ENCODE data around the gene ENTPD8. TPM values are rescaled to one million over a fixed set of nuclear protein-coding genes. Genes with fewer than 3 reads are reported as not detected.
A peak's percentile ranks its signal among the peaks of the same experiment; 100 is the strongest.

ENTPD8 gene
- total RNA-seq, 3 donors from 2014 or later, result 36.7 to 127 (median 74.8) TPM

DNA sequence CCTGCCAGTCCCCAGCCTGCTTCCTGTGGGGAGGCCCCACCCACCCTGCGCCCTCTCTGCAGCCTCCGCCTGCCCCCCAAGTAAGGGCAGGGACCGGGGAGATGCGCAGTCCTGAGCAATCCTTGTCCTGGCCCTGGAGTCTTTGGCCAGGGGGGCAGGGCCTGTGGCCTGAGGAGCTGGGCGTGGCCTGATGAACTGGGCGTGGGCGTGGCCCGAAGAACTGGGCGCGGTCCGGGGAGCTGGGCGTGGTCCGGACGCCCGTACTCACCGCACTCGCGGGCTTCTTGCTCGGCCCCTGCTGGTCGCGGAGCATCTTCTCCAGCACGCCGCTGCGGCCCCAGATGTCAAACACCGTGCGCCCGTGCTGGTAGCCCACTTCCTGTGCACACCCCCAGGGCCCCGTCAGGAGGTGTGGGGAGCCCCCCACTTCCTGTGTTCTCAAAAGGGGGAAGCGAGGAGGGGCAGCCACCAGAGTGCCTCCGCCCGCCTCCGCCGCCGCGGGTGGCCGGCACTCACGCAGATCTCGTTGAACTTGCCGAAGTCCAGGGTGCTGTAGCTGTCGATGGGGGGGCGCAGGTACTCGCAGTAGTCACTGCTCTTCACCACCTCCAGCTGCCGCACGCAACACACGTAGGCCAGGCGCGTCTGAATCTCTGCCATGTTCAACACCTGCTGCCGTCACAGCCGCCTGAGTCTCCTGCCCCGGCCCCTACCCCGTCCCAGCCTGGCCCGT lies 20.7 kb upstream of the ENTPD8 start:
- intact Hi-C loops (cut with DNase I, micrococcal nuclease), result no loop called here
- DNase-seq (peak; percentile 56 to 92 (median 81)), ATAC-seq (peak; percentile 37)
- Histone ChIP-seq H3K9me3 (no peaks in the 10 kb centered on the region), H3K4me1 (ENCODE audit: low read depth) (peaks cover 14% of the 10 kb centered on the region), H3K4me3 (no peak overlapping the region), H3K36me3 (ENCODE audit: low read depth) (no peaks in the 10 kb centered on the region)
- TF ChIP-seq, protein P1, sequence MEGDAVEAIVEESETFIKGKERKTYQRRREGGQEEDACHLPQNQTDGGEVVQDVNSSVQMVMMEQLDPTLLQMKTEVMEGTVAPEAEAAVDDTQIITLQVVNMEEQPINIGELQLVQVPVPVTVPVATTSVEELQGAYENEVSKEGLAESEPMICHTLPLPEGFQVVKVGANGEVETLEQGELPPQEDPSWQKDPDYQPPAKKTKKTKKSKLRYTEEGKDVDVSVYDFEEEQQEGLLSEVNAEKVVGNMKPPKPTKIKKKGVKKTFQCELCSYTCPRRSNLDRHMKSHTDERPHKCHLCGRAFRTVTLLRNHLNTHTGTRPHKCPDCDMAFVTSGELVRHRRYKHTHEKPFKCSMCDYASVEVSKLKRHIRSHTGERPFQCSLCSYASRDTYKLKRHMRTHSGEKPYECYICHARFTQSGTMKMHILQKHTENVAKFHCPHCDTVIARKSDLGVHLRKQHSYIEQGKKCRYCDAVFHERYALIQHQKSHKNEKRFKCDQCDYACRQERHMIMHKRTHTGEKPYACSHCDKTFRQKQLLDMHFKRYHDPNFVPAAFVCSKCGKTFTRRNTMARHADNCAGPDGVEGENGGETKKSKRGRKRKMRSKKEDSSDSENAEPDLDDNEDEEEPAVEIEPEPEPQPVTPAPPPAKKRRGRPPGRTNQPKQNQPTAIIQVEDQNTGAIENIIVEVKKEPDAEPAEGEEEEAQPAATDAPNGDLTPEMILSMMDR (IDR thresholded peaks at IDR 0.05), result no peak

DNA sequence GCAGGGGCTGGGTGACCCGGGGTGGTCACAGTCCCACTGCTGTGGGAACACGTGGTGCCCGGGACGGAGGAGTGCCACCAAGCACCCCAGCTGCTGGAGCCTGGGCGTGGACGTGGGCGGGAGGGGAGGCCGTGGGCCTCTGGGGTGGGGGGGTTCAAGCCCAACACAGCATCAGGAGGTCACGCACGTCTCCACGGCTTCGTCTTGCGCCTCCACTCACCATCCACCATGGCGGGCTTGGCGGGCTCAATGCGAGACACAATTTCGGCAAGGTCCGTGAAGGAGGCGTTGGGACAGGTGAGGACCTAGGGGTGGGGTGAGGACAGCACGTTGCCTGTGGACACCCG lies 20.1 kb upstream of the ENTPD8 start:
- peaks cover 14% of the 10 kb centered on the region for H3K4me1 ChIP-seq (ENCODE audit: low read depth)
- intact Hi-C loops (cut with DNase I, micrococcal nuclease), result no loop called here
- peak in 1 of 3 donors; percentile 12 for DNase-seq
- ATAC-seq, result no peak
- H3K4me3 ChIP-seq, result no peak overlapping the region
- H3K36me3 ChIP-seq (ENCODE audit: low read depth), result no peaks in the 10 kb centered on the region
- no peaks in the 10 kb centered on the region for H3K9me3 ChIP-seq
- TF ChIP-seq, protein P1 (IDR thresholded peaks at IDR 0.05), result no peak

DNA sequence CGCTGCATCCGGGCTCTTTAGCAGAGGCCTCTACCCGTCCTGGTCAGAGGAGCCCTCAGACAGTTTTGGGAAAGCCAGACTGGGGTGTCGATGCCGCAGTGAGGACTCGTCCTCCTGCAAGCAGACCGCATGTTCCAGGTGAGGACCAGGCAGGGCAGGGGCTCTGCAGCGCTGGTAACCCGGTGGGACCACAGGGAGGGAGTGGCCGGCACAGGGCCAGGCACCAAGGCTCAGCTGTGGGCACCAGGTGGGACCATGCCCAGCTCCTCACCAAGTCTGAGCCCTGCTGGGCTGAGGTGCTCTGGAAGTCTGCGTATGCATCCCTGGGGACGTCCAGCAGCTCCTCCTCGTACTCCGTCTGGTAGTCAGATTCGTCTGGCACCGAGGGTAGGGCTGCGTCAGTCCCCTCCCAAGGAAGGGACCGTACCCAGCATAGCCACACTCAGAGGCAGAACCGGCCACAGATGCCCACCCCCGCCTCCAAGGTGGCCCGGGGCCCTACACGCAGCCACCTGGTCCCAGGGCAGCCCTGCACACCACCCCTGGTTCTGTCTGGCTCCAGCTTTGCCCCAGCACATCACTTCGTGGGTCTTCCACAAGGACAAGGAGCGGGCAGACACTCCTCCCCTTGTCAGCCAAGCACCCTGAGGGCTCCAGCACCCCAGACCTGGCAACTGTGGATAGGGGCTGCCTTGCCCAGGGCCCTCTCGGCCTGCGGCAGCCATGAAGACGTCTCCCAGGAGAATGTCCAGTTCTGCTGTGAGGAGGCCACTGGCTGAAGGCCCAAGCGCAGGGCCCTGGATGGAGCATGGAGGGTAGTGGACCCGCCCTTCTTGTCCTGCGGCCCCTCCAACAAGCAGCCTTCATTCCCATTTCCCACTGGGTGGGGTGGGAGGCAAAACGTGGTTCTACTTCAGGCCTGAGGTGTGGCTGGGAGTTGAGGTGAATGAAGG lies 19.5 kb upstream of the ENTPD8 start:
- no peaks in the 10 kb centered on the region for H3K36me3 ChIP-seq (ENCODE audit: low read depth)
- no peak overlapping the region for H3K4me3 ChIP-seq
- TF ChIP-seq, protein P1 (IDR thresholded peaks at IDR 0.05), result no peak
- intact Hi-C loops (cut with DNase I, micrococcal nuclease), result no loop called here
- H3K4me1 ChIP-seq (ENCODE audit: low read depth), result peaks cover 14% of the 10 kb centered on the region
- no peaks in the 10 kb centered on the region for H3K9me3 ChIP-seq
- DNase-seq (peak; percentile 17 to 62 (median 49)), ATAC-seq (no peak)

DNA sequence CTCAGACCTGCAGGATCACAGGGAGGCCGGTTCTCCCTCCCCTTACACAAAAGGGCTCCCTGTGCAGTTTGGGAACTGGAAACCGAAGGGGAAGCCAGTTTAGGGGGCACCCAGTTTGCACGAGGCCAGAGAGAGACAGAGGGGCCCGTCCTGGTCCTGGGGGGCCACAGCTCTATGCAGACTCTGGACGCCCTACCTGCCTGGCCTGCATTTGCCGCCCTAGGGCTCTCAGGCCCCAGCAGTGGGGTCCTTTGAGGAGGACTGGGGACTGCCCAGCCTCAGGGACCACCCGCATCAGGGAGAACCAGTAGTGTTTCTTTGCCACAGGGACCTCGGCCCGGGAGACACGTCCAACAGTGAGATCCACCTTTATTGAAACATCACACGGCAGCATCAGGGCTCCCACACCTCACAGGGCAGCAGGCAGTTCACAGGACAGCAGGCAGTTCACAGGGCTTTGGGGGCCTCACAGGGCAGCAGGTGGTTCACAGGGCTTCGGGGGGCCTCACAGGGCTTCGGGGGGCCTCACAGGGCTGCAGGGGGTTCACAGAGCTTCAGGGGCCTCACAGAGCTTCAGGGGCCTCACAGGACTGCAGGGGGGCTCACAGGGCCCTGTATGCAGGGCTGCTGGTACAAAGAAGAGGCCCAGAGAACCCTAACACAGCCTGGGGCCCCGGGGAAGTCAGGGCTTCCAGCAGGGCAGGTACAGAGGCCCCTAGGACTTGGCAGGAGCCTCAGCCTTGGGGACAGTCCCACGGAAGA lies 18.6 kb upstream of the ENTPD8 start:
- TF ChIP-seq, protein P1 (IDR thresholded peaks at IDR 0.05), result no peak
- ATAC-seq (no peak), DNase-seq (no peak)
- intact Hi-C loops (cut with DNase I, micrococcal nuclease), result no loop called here
- peak overlapping the region; percentile 34 for H3K4me3 ChIP-seq
- no peaks in the 10 kb centered on the region for H3K36me3 ChIP-seq (ENCODE audit: low read depth)
- peaks cover 18% of the 10 kb centered on the region for H3K4me1 ChIP-seq (ENCODE audit: low read depth)
- no peaks in the 10 kb centered on the region for H3K9me3 ChIP-seq

DNA sequence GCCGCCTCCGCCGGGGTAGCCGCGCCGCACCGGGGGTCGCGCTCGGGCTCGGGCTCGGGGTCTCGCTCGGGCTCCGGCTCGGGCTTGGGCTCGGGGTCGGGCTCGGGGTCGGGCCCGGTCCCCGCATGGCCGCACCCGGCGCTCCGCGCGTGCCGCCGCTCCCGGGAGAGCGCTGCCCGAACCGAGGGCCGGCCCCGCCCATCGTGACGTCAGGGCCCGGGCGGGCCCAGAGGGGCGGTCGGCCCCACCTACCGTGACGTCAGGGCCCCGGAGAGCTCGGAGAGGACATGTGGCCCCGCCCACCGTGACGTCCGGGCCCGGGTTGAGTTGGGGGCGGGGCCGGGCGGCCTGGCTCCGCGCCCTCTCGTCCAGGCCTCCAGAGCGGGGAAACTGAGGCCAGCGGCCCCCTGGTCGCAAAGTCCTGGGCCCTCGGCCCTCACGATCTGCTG lies 18.0 kb upstream of the ENTPD8 start, which contains the start of gene NSMF:
NSMF (minus strand) TSS at position 183 of the 449 bp plus-strand sequence. CDS start 232 bp downstream, outside the sequence.
- Histone ChIP-seq H3K4me1 (ENCODE audit: low read depth) (peaks cover 24% of the 10 kb centered on the region), H3K9me3 (no peaks in the 10 kb centered on the region), H3K36me3 (ENCODE audit: low read depth) (no peaks in the 10 kb centered on the region), H3K4me3 (peak within 1 kb of the TSS; percentile 34)
- peak; percentile 95 to 97 (median 97) for DNase-seq
- TF ChIP-seq, protein P1 (IDR thresholded peaks at IDR 0.05), result no peak
- peak; percentile 87 for ATAC-seq
- intact Hi-C loops (cut with DNase I, micrococcal nuclease), result no loop called here
